ENCODE data around the gene CD300C.
"Not testable (repeated sequence)": the region's sequence is repeated elsewhere in the genome, so short reads cannot be mapped to it uniquely, and the experiment has no call there.

Gene CD300C

DNA sequence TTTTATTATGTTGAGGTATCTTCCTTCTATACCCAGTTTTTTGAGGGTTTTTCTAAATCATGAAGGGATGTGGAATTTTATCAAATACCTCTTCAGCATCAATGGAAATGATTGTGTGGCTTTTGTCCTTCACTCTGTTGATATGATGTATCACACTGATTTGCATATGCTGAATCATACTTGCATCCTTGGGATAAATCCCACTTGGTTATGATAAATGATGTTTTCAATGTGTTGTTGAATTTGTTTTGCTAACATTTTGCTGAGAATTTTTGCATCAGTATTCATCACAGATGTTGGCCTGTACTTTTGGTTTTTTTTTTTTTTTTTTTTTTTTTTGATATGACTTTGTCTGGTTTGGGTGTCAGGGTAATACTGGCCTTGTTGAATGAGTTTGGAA is 37.8 kb downstream of the CD300C start:
- no peak for DNase-seq

DNA sequence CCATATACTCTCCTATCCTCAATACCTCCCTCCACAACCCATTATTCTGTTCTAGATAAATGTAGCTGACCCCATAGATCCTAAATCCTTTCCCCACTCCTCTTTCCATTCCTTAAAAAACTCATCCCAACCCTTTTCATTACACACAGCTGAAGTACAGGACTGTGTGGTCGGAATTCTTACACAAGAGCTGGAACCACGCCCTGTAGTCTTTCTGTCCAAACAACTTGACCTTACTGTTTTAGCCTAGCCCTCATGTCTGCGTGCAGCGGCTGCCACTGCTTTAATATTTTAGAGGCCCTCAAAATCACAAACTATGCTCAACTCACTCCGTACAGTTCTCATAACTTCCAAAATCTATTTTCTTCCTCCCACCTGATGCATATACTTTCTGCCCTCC is 42.0 kb downstream of the CD300C start:
- not testable (repeated sequence) for DNase-seq

DNA sequence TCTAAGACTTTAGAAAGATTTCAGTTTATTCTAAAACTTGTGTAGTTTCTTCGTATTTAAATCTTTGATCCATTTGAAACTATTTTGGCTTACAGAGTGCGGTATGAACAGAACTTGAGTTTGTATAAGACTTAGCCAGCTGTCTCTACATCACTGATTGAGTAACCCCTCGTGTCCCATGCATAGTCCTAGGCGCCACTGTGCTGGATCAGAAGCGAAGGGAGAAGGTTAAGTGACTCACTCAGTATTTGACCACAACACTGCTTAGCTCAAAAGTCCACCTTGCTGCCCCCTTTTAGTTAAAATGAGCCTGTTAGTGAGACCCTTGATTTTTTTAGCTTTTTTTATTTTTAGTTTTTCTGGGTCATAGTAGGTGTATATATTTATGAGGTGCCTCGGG is 43.1 kb downstream of the CD300C start:
- DNase-seq, result peak; percentile 28

GRCh38 chr17:74499992-74500391 is 45.9 kb downstream of the CD300C start:
- DNase-seq, result peak; percentile 21

DNA sequence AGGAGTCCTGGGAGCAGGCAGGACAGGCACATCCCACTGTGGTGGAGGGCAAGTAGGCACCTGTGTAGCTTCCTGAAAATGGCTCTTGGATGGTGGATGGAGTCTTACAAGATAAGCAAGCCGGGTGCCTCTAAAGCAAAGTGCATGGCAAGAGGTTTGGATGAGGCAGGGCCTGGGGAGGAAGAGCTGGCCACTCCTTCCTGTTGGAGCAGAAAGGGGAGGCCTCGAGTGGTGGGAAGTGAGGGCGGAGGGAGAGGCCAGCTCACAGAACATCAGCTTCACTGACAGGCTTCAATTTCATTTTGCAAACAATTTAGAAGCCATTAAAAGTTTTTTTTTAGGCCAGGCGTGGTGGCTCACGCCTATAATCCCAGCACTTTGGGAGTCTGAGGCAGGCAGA is 48.4 kb downstream of the CD300C start:
- peak; percentile 43 for DNase-seq

GRCh38 chr17:74493331-74493833 is 52.5 kb downstream of the CD300C start:
- peak; percentile 86 for DNase-seq

- no peak for DNase-seq
Observed at GRCh38 chr17:74491626-74492025, 54.3 kb downstream of the CD300C start.

Data from activated CD8-positive, alpha-beta memory T cell treated with anti-CD3 and anti-CD28 coated beads for 24 hours (primary cell).